Effector memory CD4-positive, alpha-beta T cell (primary cell): ENCODE data around the gene ARHGEF35.
"Not testable (repeated sequence)": the region's sequence is repeated elsewhere in the genome, so short reads cannot be mapped to it uniquely, and the experiment has no call there.

Experiments used
- DNase-seq, 3 donors: peaks; one replicate each; pipeline ENCODE4 v3.0.0-alpha.2; 2020
- H3K27ac ChIP-seq: 2 replicates; pipeline ENCODE4 v1.7.0; 2013; ENCODE audit warnings: mild to moderate bottlenecking, low read length, moderate library complexity; ENCODE audit not compliant: insufficient read depth, poor library complexity, severe bottlenecking
- H3K27me3 ChIP-seq: replicated peaks from 2 replicates; pipeline ENCODE4 v1.7.0; 2013; ENCODE audit warnings: mild to moderate bottlenecking, low read length; ENCODE audit not compliant: insufficient read depth, control insufficient read depth, poor library complexity, severe bottlenecking
- H3K36me3 ChIP-seq: 2 replicates; pipeline ENCODE4 v1.7.0; 2013; ENCODE audit warnings: mild to moderate bottlenecking, low read length, moderate library complexity; ENCODE audit not compliant: control insufficient read depth, insufficient read depth
- H3K4me1 ChIP-seq: 2 replicates; pipeline ENCODE4 v1.7.0; 2013; ENCODE audit warnings: low read length, mild to moderate bottlenecking; ENCODE audit not compliant: control insufficient read depth, insufficient read depth, poor library complexity, severe bottlenecking
- H3K4me3 ChIP-seq: 2 replicates; pipeline ENCODE4 v1.7.0; 2013; ENCODE audit warnings: low read length, low read depth, mild to moderate bottlenecking; ENCODE audit not compliant: insufficient read depth, poor library complexity, severe bottlenecking
- H3K9me3 ChIP-seq: 2 replicates; pipeline ENCODE4 v1.7.0; 2013; ENCODE audit warnings: mild to moderate bottlenecking, low read length, moderate library complexity; ENCODE audit not compliant: control insufficient read depth

ARHGEF35 gene

DNA sequence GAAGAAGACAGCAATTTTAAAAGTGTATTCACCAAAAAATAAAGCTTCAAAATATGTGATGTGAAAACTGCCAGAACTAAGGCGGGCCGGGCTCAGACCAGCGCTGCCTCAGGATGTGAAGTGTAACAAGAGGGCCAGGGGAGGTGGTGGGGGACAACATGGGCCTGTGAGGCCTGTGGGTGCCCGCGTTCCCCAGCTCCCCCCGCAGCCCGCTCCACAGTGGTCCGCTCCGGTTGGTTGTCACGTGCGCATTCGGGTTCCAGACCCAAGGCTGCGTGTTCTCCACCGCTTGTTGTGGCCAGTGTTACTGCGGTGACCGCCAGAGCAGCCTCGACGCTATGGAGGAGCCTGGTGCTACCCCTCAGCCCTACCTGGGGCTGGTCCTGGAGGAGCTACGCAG is 12.5 kb downstream of the ARHGEF35 start, which contains the start of gene CTAGE4:
TSS of gene CTAGE4 (plus strand) at position 301 of the 400 bp plus-strand sequence. CDS start at position 339, 38 bp downstream.
- H3K4me3 ChIP-seq, H3K9me3 ChIP-seq, H3K27ac ChIP-seq, H3K36me3 ChIP-seq, DNase-seq, H3K27me3 ChIP-seq, H3K4me1 ChIP-seq: not testable (repeated sequence)

DNA sequence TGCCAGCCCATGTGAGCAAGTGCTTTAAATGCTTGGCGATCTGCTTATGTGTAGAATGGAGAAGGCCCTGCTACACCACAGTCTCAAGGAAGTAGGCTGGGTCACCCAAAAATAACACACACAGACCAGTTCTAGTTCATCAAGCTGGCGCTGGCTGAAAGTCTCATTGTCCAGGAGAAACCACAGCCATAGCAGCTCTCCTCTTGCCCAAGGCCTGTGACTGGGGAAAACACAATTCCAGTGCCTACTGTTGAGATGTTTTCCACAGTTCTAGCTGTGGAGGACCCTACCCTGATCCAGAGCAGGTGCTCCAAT is 16.5 kb downstream of the ARHGEF35 start:
- not testable (repeated sequence) for H3K4me1 ChIP-seq, H3K9me3 ChIP-seq, H3K27me3 ChIP-seq, DNase-seq, H3K36me3 ChIP-seq, H3K27ac ChIP-seq, H3K4me3 ChIP-seq

DNA sequence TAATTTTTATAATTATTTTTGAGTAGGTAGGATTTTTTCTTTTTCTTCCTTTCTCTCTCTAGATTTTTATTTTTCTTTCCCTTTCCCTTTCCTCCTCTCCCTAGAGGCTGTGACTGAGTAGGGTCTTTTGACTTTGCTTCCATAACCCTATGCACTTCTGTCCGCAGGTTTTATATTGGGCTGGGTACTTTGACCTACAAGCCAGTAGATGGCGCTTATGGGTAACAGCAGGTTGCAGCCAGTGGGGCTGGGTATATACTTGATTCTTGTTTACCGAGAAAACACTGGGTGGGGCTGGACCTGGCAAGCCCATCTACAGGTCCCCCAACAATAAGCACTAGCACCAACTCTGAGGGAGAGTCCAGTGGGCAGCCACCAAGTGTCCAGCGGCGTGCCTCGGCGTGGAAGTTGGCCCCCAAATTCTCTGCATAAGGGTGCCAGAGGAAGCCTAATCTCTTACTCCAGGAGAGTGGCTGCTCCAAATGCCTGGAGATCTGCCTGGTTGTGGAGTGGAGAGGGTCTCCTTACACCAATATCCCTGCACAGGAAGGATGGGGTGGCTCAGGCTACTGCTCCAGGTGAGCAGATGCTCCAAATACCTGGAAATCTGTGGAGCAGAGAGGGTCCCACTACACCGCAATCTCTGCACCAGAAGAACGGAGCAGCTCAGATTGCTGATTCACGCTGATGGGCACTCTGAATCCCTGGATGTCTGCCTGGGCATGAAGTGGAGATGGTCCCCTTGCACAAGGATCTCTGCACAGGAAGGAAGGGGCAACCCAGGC is 17.1 kb downstream of the ARHGEF35 start:
- H3K4me1 ChIP-seq, H3K27me3 ChIP-seq, H3K4me3 ChIP-seq, H3K27ac ChIP-seq, H3K9me3 ChIP-seq, H3K36me3 ChIP-seq: not testable (repeated sequence)
- DNase-seq: peak in 1 of 3 donors; percentile 3

DNA sequence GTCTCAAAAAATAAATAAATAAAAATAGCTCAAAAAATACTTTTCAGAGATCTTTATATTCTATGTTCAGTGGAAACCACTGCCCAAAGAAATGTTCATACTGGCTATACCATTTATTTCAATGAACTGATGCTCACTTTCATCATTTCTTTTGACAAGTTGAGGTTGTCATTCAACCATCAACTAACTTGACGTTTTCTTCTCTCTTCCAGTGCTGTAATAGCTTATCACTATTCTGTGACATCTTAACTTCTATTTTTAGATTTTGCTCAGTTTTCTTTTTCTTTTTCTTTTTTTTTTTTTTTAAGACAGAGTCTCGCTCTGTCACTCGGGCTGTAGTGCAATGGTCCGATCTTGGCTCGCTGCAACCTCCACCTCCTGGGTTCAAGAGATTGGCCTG is 21.0 kb downstream of the ARHGEF35 start:
- Histone ChIP-seq H3K27me3 (no peaks in the 10 kb centered on the region), H3K9me3 (no peaks in the 10 kb centered on the region), H3K4me1 (no peaks in the 10 kb centered on the region), H3K27ac (no peak overlapping the region), H3K4me3 (no peak overlapping the region), H3K36me3 (no peaks in the 10 kb centered on the region)
- no peak for DNase-seq

DNA sequence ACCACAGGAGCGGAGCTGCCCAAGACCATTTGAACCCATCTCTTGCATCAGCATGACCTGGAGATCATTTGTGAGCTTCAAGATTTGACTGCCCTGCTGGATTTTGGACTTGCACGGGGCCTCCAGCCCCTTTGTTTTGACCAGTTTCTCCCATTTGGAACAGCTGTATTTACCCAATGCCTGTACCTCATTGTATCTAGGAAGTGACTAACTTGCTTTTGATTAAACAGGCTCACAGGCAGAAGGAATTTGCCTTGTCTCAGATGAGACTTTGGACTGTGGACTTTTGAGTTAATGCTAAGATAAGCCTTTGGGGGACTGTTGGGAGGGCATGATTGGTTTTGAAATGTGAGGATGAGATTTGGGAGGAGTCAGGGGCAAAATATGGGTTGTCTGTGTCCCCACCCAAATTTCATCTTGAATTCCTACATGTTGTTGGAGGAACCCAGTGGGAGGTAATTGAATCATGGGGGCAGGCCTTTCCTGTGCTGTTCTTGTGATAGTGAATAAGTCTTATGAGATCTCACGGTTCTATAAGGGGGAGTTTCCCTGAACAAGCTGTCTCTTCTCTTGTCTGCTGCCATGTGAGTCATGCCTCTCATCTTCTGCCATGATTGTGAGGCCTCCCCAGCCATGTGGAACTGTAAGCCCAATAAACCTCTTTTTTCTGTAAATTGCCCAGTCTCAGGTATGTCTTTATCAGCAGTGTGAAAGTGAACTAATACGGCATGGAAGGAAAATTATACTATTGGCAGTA is 23.9 kb downstream of the ARHGEF35 start:
- H3K4me1 ChIP-seq, H3K4me3 ChIP-seq, H3K36me3 ChIP-seq, H3K9me3 ChIP-seq, H3K27me3 ChIP-seq, DNase-seq, H3K27ac ChIP-seq: not testable (repeated sequence)

DNA sequence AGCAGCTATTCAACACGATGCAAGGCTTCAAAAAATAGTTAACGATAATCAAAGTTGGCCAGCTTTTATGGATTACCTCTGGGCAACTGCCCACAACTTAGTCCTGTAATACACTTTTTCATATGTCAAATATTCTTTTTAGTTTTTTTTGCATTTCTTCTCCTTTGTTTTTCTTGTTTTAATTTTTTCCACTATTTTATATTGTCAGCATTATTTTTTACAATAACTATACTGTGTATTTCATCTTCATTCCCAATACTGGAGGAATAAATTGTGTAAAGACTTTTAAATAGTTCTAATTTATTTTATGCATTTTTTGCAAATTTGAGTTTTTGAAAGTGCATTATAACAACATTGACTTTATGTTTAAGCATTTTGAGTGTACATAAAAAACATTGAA is 30.8 kb downstream of the ARHGEF35 start:
- H3K27ac ChIP-seq: no peak overlapping the region
- H3K4me3 ChIP-seq: no peak overlapping the region
- no peaks in the 10 kb centered on the region for H3K4me1 ChIP-seq
- no peaks in the 10 kb centered on the region for H3K9me3 ChIP-seq
- H3K36me3 ChIP-seq: no peaks in the 10 kb centered on the region
- no peak for DNase-seq
- H3K27me3 ChIP-seq: no peaks in the 10 kb centered on the region

DNA sequence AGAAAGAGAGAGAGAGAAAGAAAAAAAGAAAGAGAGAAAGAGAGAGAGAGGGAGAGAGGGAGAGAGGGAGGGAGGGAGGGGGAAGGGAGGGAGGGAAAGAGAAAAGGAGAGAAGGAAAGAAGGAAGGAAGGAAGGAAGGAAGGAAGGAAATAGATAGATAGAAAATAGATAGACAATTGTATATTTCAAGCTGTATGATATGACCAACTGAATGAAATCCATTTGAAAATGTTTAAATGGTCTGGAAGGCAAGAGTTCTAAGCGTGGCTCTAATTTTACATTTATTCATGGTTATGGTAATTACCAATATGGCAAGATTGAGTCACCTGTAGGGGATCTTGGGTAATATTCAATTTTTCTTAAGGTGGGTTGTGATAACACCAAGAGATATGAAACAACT is 36.8 kb downstream of the ARHGEF35 start:
- DNase-seq: no peak
- H3K27ac ChIP-seq: no peak overlapping the region
- no peaks in the 10 kb centered on the region for H3K4me1 ChIP-seq
- no peaks in the 10 kb centered on the region for H3K36me3 ChIP-seq
- H3K27me3 ChIP-seq: no peaks in the 10 kb centered on the region
- H3K4me3 ChIP-seq: no peak overlapping the region
- no peaks in the 10 kb centered on the region for H3K9me3 ChIP-seq

DNA sequence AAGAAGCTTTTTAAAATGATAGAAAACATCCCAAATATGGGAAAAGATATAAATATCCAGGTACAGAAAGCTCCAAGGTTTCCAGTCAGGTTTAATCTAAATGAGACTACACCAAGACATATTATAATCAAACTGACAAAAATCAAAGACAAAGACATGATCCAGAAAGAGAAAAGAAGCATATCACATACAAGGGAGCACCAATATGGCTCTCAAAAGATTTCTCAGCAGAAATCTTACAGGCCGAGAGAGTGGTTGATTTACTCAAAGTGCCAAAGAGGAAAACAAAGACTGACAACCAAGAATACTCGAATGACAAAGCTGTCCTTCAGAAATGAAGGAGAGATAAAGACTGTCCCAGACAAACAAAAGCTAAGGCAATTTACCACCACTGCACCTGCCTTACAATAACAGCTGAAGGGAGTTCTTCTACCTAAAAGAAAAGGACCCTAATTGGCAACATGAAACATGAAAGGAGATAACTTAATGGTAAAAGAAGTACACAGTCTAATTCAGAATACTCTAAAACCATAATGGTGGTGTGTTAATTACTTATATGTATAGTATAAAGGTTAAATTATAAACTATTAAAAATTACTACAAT is 47.3 kb downstream of the ARHGEF35 start:
- DNase-seq: no peak
- no peaks in the 10 kb centered on the region for H3K27me3 ChIP-seq
- no peaks in the 10 kb centered on the region for H3K36me3 ChIP-seq
- no peak overlapping the region for H3K27ac ChIP-seq
- H3K4me3 ChIP-seq: no peak overlapping the region
- peaks cover 4% of the 10 kb centered on the region for H3K9me3 ChIP-seq
- H3K4me1 ChIP-seq: no peaks in the 10 kb centered on the region

DNA sequence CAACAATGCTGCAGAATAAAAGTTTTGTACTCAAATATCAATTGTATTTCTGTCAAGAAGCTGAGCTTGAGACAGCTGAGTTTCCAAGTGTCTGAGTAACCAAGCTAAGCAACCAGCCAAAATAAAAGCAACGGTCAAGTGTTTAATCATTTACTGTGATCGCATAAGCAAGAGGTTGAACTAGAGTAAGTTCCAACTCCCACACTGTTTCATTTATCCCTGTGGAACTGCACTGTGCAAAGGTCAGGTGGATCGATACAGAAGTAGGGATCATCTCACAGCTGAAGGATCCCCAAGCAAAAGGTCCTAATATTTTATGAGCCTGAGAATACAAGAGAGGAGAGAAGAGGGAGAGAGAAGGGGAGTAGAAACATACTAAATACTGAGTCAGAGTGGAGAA is 51.2 kb downstream of the ARHGEF35 start:
- DNase-seq: no peak
- Histone ChIP-seq H3K4me1 (no peaks in the 10 kb centered on the region), H3K27ac (no peak overlapping the region), H3K4me3 (no peak overlapping the region), H3K27me3 (no peaks in the 10 kb centered on the region), H3K9me3 (peaks cover 4% of the 10 kb centered on the region), H3K36me3 (no peaks in the 10 kb centered on the region)

DNA sequence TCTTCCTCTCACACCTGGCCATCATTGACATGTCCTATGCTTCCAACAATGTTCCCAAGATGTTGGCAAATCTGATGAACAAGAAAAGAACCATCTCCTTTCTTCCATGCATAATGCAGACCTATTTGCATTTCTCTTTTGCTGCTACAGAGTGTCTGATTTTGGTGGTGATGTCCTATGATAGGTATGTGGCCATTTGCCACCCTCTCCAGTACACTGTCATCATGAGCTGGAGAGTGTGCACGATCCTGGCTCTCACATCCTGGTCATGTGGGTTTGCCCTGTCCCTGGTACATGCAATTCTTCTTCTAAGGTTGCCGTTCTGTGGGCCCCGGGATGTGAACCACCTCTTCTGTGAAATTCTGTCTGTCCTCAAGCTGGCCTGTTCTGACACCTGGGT is 53.4 kb downstream of the ARHGEF35 start:
- Histone ChIP-seq H3K36me3 (no peaks in the 10 kb centered on the region), H3K4me1 (no peaks in the 10 kb centered on the region), H3K27me3 (no peaks in the 10 kb centered on the region), H3K9me3 (peaks cover under 1% of the 10 kb centered on the region), H3K27ac (no peak overlapping the region), H3K4me3 (no peak overlapping the region)
- no peak for DNase-seq
